K562 (cell line): ENCODE data around the gene INHA. TPM values are rescaled to one million over a fixed set of nuclear protein-coding genes. Genes with fewer than 3 reads are reported as not detected.

Source experiments
- BRD4 ChIP-seq: fragments of 200-600 bp; sonication (generic); IDR thresholded peaks from 2 replicates; pipeline ENCODE4 v1.6.1; 2017; ENCODE audit warnings: inconsistent platforms
- EZH2 ChIP-seq: IDR thresholded peaks from 2 replicates; pipeline ENCODE4 v1.6.1; 2012; ENCODE audit warnings: low read depth, mild to moderate bottlenecking, inconsistent platforms, low read length, borderline replicate concordance
- FOXP1 ChIP-seq: sonication (generic); formaldehyde crosslinking; IDR thresholded peaks from 2 replicates; pipeline ENCODE4 v1.8.0; 2022; ENCODE audit warnings: mild to moderate bottlenecking, missing genetic modification reagents
- KHSRP ChIP-seq: fragments of 450-650 bp; IDR thresholded peaks from 2 replicates; pipeline ENCODE4 v1.6.1; 2017
- KLF10 ChIP-seq: fragments of 250-450 bp; sonication (Bioruptor Pico); IDR thresholded peaks from 2 replicates; pipeline ENCODE4 v1.6.1; 2021; ENCODE audit warnings: matching md5 sums
- MBD1 ChIP-seq: fragments of 250-450 bp; sonication (Bioruptor Pico); IDR thresholded peaks from 2 replicates; pipeline ENCODE4 v1.8.0; 2022; ENCODE audit warnings: inconsistent platforms
- MXI1 ChIP-seq: IDR thresholded peaks from 2 replicates; pipeline ENCODE4 v1.6.1; 2011; ENCODE audit warnings: low read depth, mild to moderate bottlenecking, improper control_type of control experiment, low read length
- NR0B1 ChIP-seq: fragments of 450-650 bp; IDR thresholded peaks from one replicate; pipeline ENCODE4 v1.6.1; 2018; ENCODE audit warnings: mild to moderate bottlenecking, moderate library complexity; ENCODE audit not compliant: partially characterized antibody
- PATZ1 ChIP-seq: fragments of 250-450 bp; sonication (Bioruptor Pico); IDR thresholded peaks from 2 replicates; pipeline ENCODE4 v1.5.0; 2020; ENCODE audit warnings: mild to moderate bottlenecking, borderline replicate concordance
- PCBP1 ChIP-seq: fragments of 200-400 bp; formaldehyde crosslinking; IDR thresholded peaks from 2 replicates; pipeline ENCODE4 v1.6.1; 2018; ENCODE audit warnings: mild to moderate bottlenecking, low read depth, low read length; ENCODE audit not compliant: poor library complexity, severe bottlenecking
- PYGO2 ChIP-seq: fragments of 450-650 bp; IDR thresholded peaks from 2 replicates; pipeline ENCODE4 v1.6.1; 2016; ENCODE audit warnings: mild to moderate bottlenecking, missing genetic modification characterization, moderate library complexity, missing compliant biosample characterization
- RBM34 ChIP-seq: fragments of 200-400 bp; formaldehyde crosslinking; IDR thresholded peaks from 2 replicates; pipeline ENCODE4 v1.6.1; 2018; ENCODE audit warnings: low read length, borderline replicate concordance; ENCODE audit not compliant: insufficient read depth
- SFPQ ChIP-seq: fragments of 200-400 bp; formaldehyde crosslinking; IDR thresholded peaks from 2 replicates; pipeline ENCODE4 v1.6.1; 2017; ENCODE audit warnings: mild to moderate bottlenecking, low read depth, low read length, moderate library complexity
- SIN3B ChIP-seq: fragments of 450-650 bp; IDR thresholded peaks from 2 replicates; pipeline ENCODE4 v1.6.1; 2017; ENCODE audit warnings: low read depth, mild to moderate bottlenecking, moderate library complexity
- SNRNP70 ChIP-seq: fragments of 200-400 bp; formaldehyde crosslinking; optimal IDR thresholded peaks from 2 replicates; pipeline ENCODE3; 2017; ENCODE audit warnings: low read depth, low read length
- SREBF1 ChIP-seq: fragments of 150-350 bp; IDR thresholded peaks from 2 replicates; pipeline ENCODE4 v1.6.1; 2014; ENCODE audit warnings: antibody characterized with exemption, low read depth, low read length, borderline replicate concordance
- YBX1 ChIP-seq: fragments of 450-650 bp; IDR thresholded peaks from 2 replicates; pipeline ENCODE4 v1.7.1; 2016; ENCODE audit warnings: mild to moderate bottlenecking
- ZNF124 ChIP-seq: sonication (generic); formaldehyde crosslinking; IDR thresholded peaks from 2 replicates; pipeline ENCODE4 v1.8.1; 2022; ENCODE audit warnings: missing genetic modification reagents
- ZNF140 ChIP-seq: fragments of 250-450 bp; sonication (Bioruptor Pico); IDR thresholded peaks from 2 replicates; pipeline ENCODE4 v1.8.0; 2021; ENCODE audit warnings: moderate library complexity, mild to moderate bottlenecking, inconsistent platforms
- ZNF445 ChIP-seq: fragments of 250-450 bp; sonication (Bioruptor Pico); IDR thresholded peaks from 2 replicates; pipeline ENCODE4 v1.4.0; 2020; ENCODE audit warnings: low read depth, mild to moderate bottlenecking, moderate library complexity
- ZNF695 ChIP-seq: fragments of 450-650 bp; formaldehyde crosslinking; IDR thresholded peaks from 2 replicates; pipeline ENCODE4 v1.4.0; 2020; ENCODE audit warnings: mild to moderate bottlenecking, moderate library complexity
- ZNF696 ChIP-seq: fragments of 250-450 bp; sonication (Bioruptor Pico); conservative IDR thresholded peaks from 2 replicates; pipeline ENCODE4 v1.4.0; 2020; ENCODE audit warnings: mild to moderate bottlenecking, moderate library complexity
- ZNF75A ChIP-seq: fragments of 450-650 bp; formaldehyde crosslinking; IDR thresholded peaks from 2 replicates; pipeline ENCODE4 v1.4.0; 2020; ENCODE audit warnings: mild to moderate bottlenecking
- ZNF780A ChIP-seq: fragments of 250-450 bp; sonication (Bioruptor Pico); IDR thresholded peaks from 2 replicates; pipeline ENCODE4 v1.5.0; 2021; ENCODE audit warnings: mild to moderate bottlenecking
- polyA plus RNA-seq, 8 experiments: library from polyadenylated mRNA; depleted of rRNA in 4 of 8; stranded (reverse) in 5 of 8; unstranded in 3 of 8; fragments of >200 nt; fragmentation: Nextera tagmentation in 2 of 8; fragmentation: Illumina TruSeq in 1 of 8; extraction: Ambion mirVana in 2 of 8; extraction: Trizol in 1 of 8; gene quantifications; 2 replicates each; pipeline versions ENCODE4 v1.2.1 to v1.2.3, GENCODE V29; 2011 to 2014; ENCODE audit warnings: inconsistent platforms in 1 of 8, missing spikeins in 1 of 8
- total RNA-seq, 7 experiments: library from RNA; depleted of rRNA in 6 of 7; stranded (reverse); fragments of >200 nt in 6 of 7; fragmentation: Illumina TruSeq in 2 of 7; extraction: Trizol in 2 of 7; gene quantifications; 2 replicates each; pipeline versions ENCODE4 v1.2.1 to v1.2.3, GENCODE V29; 2011 to 2021; ENCODE audit warnings: low replicate concordance in 1 of 7

The INHA gene
- total and polyA plus RNA-seq, 9 of the 15 experiments (the other 6 are each of a cell fraction or from before 2014, with no cell fraction given): 0.07 to 1.9 (median 0.40) TPM

- TF ChIP-seq NR0B1: no peak
- no peak for TF ChIP-seq RBM34
- no peak for TF ChIP-seq SNRNP70
- TF ChIP-seq MXI1: no peak
- no peak for TF ChIP-seq PYGO2
- no peak for TF ChIP-seq SREBF1
- TF ChIP-seq ZNF695: no peak
- no peak for TF ChIP-seq EZH2
- peak; percentile 73; the same call in 1 of the 2 replicates for TF ChIP-seq SIN3B
- no peak for TF ChIP-seq YBX1
- no peak for TF ChIP-seq SFPQ
- TF ChIP-seq ZNF75A (CRISPR knock-in tag): no peak
- TF ChIP-seq ZNF780A (CRISPR knock-in tag): no peak
- no peak for TF ChIP-seq ZNF445 (CRISPR knock-in tag)
- TF ChIP-seq MBD1 (CRISPR knock-in tag): no peak
- no peak for TF ChIP-seq KHSRP
- no peak for TF ChIP-seq PCBP1
- TF ChIP-seq ZNF124 (CRISPR knock-in tag): no peak
- TF ChIP-seq FOXP1 (CRISPR knock-in tag): peak; percentile 88
- TF ChIP-seq BRD4: no peak
- TF ChIP-seq KLF10 (CRISPR knock-in tag): no peak
- no peak for TF ChIP-seq PATZ1
- no peak for TF ChIP-seq ZNF140 (CRISPR knock-in tag)
- TF ChIP-seq ZNF696 (CRISPR knock-in tag): no peak
These were observed 30.4 kb upstream of the INHA start (continued) for GRCh38 chr2:219541611-219542180.
